NCI-H446 treated with DMSO at 0.1 percent for 48 hours (cell line): ENCODE measurements around the gene ZDHHC11B.

Source experiments
- DNase-seq: peaks from one replicate; lab custom pipeline; 2025; lab: John Stamatoyannopoulos, UW

The ZDHHC11B gene

GRCh38 chr5:660491-661030 is 124.0 kb downstream of the ZDHHC11B start:
- no peak for DNase-seq
